Measurements from ENCODE around the gene PPP2R2D. TPM values are rescaled to one million over a fixed set of nuclear protein-coding genes. Genes with fewer than 3 reads are reported as not detected.

Gene PPP2R2D
- 27.9 and 30.3 TPM in 2 replicates for total RNA-seq

GRCh38 chr10:131900350-131901152 is at the start of gene PPP2R2D:
PPP2R2D (plus strand) TSS chr10:131901008; CDS start chr10:131901149, 141 bp downstream.

GRCh38 chr10:131981429-131982184 is 80.8 kb downstream of the PPP2R2D start, which contains the start of gene BNIP3:
BNIP3 (minus strand) TSS chr10:131981923; CDS start chr10:131981806, 117 bp downstream.

Other genes starting within 250 kb of the PPP2R2D start
- gene BNIP3, start 80.9 kb downstream of the PPP2R2D start, total RNA-seq = 37.3 and 44.9 TPM in 2 replicates
- under 0.01 and 0.13 TPM in 2 replicates for gene JAKMIP3, start 164.9 kb downstream of the PPP2R2D start, total RNA-seq